Measurements from ENCODE around the gene LBR. TPM values are rescaled to one million over a fixed set of nuclear protein-coding genes. Genes with fewer than 3 reads are reported as not detected.

Gene LBR
- total RNA-seq, 2 experiments from 2014 or later = 239 to 296 TPM

DNA sequence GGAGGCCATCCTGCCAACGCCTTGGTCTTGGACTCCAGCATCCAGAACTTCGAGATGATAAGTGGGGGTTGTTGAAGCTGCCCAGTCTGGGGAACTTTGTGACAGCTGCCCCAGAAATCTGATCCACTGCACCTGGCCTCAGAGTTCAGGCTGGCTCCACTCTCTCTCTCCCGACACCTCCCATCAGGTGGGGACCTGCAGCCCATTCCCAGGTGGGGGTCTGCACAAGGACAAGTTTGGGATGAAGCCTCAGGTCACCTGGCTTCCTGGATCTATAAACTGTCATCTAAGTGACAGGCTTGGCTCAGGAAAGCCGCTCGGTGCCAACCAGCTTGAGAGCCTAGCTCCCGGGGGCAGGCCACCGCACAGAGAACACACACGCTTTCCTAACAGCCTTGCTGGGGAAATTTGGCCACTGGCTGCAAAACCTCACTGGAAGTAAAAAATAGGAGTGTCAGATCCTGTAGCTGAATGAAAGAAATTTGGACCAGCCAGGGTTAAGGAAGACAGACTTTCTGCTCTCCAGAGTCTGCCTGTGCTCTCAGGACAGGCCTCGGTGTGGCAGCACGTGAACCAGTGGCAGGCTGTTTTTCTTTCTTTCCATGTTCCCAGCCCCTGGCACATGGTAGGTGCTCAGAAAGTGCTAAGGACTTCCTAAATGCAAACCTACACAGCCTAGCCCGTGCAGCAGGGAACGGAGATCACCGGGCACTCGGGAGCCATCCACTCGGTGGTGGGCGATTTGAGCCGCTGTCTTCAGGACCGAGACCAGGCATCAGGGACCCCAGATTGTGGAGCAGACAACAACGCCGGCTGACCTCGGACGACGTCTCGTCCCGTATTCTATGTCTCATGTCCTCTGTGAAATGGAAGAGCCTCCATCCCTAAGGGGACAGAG, 42.6 kb upstream of the LBR start:
- ChIA-PET CTCF (interaction anchor here (0.6 to 1.9 kb wide), 3 partner anchors 15 to 159 kb away, joined by 3 to 4 read pairs (median 3); no protein-coding TSS in a partner anchor), POLR2A (no interaction called here)
- Mint-ChIP-seq H3K36me3 (ENCODE audit: low read depth) (peaks cover 3% of the 10 kb centered on the region), H3K4me3 (no peak overlapping the region), H3K4me1 (peaks cover 60% of the 10 kb centered on the region), H3K27me3 (no peaks in the 10 kb centered on the region), H3K27ac (peak overlapping the region; percentile 36), H3K9me3 (peaks cover 3% of the 10 kb centered on the region)
- DNase-seq = no peak

DNA sequence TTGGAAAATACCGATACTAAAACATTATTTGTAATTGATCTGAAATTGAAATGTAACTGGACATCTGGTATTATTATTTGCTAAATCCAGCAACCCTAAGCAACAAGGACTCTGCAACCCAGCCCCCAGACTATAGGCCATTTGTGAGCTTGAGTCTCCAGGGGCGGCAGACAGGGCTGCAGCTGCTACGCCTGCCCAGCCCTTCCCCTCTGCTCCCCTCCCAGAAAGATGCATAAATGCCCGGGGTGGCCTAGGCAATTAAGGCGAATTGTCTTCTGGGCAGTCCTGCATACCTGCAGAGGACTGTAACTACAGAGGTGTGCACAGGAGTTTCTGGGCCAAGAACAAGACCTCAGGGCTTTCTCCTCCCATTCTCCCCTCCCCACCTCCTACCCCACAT, 41.2 kb upstream of the LBR start:
- peak overlapping the region; percentile 89 for H3K4me3 Mint-ChIP-seq
- ChIA-PET CTCF (interaction anchor here (0.6 to 3.4 kb wide), 6 partner anchors 9 to 1614 kb away, joined by 3 to 14 read pairs (median 4); no protein-coding TSS in a partner anchor), POLR2A (interaction anchor here (2.1 kb wide), 1 partner anchor 308 kb away, joined by 6 read pairs; the partner anchor contains the start of gene SRP9)
- peaks cover 3% of the 10 kb centered on the region for H3K9me3 Mint-ChIP-seq
- peaks cover 3% of the 10 kb centered on the region for H3K36me3 Mint-ChIP-seq (ENCODE audit: low read depth)
- peak overlapping the region; percentile 99 for H3K27ac Mint-ChIP-seq
- H3K4me1 Mint-ChIP-seq = peaks cover 62% of the 10 kb centered on the region
- DNase-seq = no peak
- H3K27me3 Mint-ChIP-seq = no peaks in the 10 kb centered on the region

DNA sequence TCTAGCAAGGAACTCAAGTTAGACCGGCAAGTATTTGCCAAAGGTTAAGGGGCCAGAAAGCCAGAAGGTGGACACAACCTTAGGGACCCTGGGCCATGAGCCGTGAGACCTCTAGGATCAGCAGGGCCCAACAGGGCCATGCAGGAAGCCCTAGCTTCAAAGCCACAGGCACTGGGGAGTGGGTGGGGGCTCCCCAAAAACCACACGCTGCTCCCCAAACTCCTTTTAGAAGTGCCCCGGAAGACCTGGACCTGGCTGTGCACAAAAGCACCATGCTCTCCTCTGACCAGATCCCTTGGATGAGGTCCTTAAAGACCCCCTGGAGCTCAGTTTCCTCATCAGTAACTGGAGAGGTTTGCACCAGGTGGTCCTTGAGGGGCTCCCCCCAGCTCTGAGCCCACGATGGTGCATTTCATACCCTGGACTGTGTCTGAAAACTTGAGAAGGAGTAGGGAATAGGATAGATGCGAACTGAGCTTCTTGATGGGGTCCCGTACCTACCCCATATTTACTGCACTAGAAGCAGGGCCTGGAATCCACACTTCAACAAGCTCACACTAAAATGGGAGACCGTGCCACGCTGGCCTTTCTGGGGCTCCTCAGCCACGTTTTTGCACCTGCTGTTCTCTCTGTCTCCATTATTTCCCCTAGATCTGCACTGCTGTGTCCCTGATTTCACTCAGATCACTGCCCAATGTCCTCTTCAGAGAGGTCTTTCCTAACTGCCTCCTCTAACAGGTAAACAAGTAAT, 40.6 kb upstream of the LBR start:
- peak; percentile 41 for DNase-seq
- peak overlapping the region; percentile 99 for H3K27ac Mint-ChIP-seq
- peaks cover 65% of the 10 kb centered on the region for H3K4me1 Mint-ChIP-seq
- H3K27me3 Mint-ChIP-seq = no peaks in the 10 kb centered on the region
- H3K36me3 Mint-ChIP-seq (ENCODE audit: low read depth) = peaks cover 3% of the 10 kb centered on the region
- H3K9me3 Mint-ChIP-seq = peaks cover 2% of the 10 kb centered on the region
- H3K4me3 Mint-ChIP-seq = peak overlapping the region; percentile 89
- POLR2A ChIA-PET = interaction anchor here (0.6 to 2.1 kb wide), 7 partner anchors 14 to 1271 kb away, joined by 3 to 9 read pairs (median 4); partner anchors contain the start of genes H3-3A, LBR and SRP9
- CTCF ChIA-PET = interaction anchor here (0.6 to 3.4 kb wide), 11 partner anchors 10 to 1613 kb away, joined by 3 to 14 read pairs (median 3); partner anchors contain the start of genes LBR and SRP9

DNA sequence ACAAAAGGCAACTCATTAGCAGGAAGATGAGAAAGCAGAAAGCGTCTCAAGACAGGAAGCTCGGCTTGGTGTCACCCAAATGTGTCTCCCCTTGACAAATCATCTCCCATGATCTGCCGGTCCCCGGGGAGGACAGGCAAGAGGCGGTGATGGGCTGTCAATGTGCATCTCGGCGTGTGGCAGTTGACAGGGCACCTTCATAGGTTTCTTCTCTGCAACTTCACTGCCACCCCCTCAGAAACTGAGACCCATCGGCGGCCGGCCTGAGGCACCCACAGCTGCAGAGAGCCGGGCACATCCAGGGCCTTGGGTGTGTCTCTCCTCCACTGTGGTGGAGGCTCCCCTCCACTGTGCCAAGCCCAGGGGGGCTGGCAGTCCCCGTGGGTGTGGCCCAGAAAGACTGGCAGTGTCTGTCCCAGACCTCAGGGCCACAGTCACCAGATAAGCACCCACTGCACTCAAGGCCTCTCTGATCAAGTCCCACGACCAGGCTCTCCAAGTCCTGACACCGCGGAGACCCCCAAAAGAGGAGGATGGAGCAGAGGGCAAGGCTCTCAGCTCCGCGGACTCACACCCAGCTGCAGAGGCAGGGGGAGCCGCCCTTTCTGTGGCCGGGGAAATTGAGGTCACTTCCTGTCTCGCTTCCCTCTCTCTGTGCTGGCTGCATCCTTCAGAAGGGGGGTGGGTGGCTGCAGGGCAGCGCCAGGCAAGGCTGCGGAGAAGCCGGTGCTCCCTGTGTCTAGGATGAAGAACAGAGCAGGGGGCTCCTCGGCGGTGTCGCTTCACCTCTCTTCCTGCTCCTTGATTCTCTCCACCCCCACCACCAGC, 39.6 kb upstream of the LBR start:
- H3K4me1 Mint-ChIP-seq = peaks cover 68% of the 10 kb centered on the region

DNA sequence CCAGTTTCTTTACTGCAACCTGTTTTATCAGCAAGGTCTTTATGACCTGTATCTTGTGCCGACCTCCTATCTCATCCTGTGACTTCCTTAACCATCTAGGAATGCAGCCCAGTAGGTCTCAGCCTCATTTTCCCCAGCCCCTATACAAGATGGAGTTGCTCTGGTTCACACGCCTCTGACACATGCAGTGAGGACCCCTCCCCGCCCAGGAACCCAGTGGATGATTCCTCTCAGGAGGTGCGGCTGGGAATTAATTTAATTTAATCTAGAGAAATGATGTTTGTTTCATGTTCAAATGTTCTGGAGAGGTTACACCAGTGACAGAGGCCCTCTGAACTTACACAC, 39.0 kb upstream of the LBR start:
- POLR2A ChIA-PET = interaction anchor here (1.0 to 1.4 kb wide), 2 partner anchors 43 to 457 kb away, joined by 3 to 4 read pairs; partner anchors contain the start of gene PYCR2
- Mint-ChIP-seq H3K9me3 (no peaks in the 10 kb centered on the region), H3K27me3 (no peaks in the 10 kb centered on the region), H3K36me3 (ENCODE audit: low read depth) (peaks cover 3% of the 10 kb centered on the region), H3K4me1 (peaks cover 70% of the 10 kb centered on the region), H3K27ac (peak overlapping the region; percentile 99), H3K4me3 (peak overlapping the region; percentile 89)
- DNase-seq = no peak
- CTCF ChIA-PET = interaction anchor here (0.6 to 3.4 kb wide), 8 partner anchors 12 to 521 kb away, joined by 3 to 14 read pairs (median 4); partner anchors contain the start of gene SRP9

More for the DNA sequence above, 39.6 kb upstream of the LBR start:
- DNase-seq = peak; percentile 92
- Mint-ChIP-seq H3K4me3 (peak overlapping the region; percentile 89), H3K27me3 (no peaks in the 10 kb centered on the region), H3K36me3 (ENCODE audit: low read depth) (peaks cover 3% of the 10 kb centered on the region), H3K9me3 (no peaks in the 10 kb centered on the region), H3K27ac (peak overlapping the region; percentile 99)
- POLR2A ChIA-PET = interaction anchor here (0.6 to 2.1 kb wide), 9 partner anchors 13 to 1272 kb away, joined by 3 to 9 read pairs (median 4); partner anchors contain the start of genes H3-3A, LBR, PYCR2 and SRP9
- CTCF ChIA-PET = interaction anchor here (0.6 to 3.4 kb wide), 11 partner anchors 11 to 520 kb away, joined by 3 to 14 read pairs (median 3); partner anchors contain the start of genes LBR and SRP9

DNA sequence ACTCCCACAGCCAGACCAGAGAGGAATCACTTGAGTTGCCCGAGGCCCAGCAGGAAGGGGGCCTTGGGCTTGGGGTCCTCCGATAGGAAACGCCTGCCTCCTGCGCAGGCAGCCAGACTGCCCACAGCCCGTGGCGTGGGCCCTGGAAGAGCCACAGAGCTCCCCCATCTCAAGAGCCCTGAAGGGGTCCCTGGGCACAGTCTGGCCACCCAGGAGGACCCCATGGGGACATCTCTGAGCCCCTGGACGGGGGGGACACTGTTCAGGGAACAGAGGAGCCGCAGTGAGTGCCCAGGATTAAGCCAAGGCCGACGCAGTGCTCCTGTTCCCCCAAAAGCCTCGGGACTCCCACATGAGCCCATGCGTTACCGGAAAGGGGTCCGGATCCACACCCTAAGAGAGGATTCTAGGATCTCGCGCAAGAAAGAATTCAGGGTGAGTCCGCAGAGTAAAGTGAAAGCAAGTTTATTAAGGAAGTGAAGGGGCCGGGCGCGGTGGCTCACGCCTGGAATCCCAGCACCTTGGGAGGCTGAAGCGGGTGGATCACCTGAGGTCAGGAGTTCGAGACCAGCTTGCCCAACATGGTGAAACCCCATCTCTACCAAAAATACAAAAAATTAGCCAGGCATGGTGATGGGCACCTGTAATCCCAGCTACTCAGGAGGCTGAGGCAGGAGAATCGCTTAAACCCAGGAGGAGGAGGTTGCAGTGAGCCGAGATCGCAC, 38.1 kb upstream of the LBR start:
- DNase-seq = no peak
- Mint-ChIP-seq H3K27me3 (no peaks in the 10 kb centered on the region), H3K36me3 (ENCODE audit: low read depth) (peaks cover 3% of the 10 kb centered on the region), H3K4me3 (no peak overlapping the region), H3K27ac (peak overlapping the region; percentile 99), H3K9me3 (no peaks in the 10 kb centered on the region), H3K4me1 (peaks cover 76% of the 10 kb centered on the region)
- ChIA-PET POLR2A (no interaction called here), CTCF (interaction anchor here (1.7 to 2.4 kb wide), 3 partner anchors 8 to 22 kb away, joined by 4 to 7 read pairs (median 6); no protein-coding TSS in a partner anchor)

DNA sequence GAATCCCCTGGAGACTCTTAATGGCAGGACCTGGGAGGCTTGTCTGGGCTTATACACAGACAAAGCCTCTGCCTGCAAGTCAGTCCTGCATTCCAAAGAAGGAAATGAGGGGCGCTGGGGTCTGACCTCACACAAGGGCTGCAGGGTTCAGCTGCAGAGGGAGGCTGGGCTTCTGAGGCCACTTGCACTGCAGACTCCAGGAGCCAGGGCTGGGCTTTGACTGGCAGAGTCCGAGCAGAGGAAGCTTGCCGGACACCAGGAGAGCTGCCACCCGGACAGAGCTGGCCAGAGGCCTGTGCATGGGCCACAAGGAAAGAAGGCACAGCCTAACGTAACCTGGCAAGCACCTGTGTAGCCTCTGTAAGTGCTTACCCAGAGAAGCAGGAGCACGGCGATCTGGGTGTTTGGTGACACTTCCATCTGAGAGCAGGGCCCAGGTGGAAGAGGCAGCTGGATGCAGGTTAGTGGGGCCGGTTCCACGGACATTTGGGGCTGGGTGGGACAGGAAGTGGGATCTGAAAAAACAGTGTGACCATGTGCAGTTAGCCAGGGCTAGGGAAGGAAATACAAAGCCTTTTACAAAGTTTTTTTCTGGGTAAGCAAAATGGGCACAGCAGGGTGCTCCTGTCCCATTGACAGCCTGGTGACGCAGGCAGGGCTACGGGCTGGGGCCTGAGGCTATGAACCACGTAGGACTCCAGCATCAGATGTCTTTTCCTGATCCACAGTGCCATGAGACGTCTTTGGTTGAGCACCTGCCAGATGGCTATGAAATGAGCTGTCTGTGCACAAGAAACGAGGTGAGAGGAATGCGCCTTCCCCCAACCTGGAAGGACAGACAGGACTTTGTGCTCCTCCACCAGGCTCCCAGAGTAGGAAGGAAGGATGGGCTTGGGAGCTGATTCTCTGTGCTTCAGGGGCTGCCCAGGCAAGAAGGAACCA, 37.3 kb upstream of the LBR start:
- peaks cover 3% of the 10 kb centered on the region for H3K36me3 Mint-ChIP-seq (ENCODE audit: low read depth)
- ChIA-PET POLR2A (no interaction called here), CTCF (interaction anchor here (1.1 to 2.4 kb wide), 4 partner anchors 9 to 21 kb away, joined by 3 to 7 read pairs (median 5); no protein-coding TSS in a partner anchor)
- H3K4me3 Mint-ChIP-seq = peak overlapping the region; percentile 19
- peaks cover 79% of the 10 kb centered on the region for H3K4me1 Mint-ChIP-seq
- no peaks in the 10 kb centered on the region for H3K9me3 Mint-ChIP-seq
- no peaks in the 10 kb centered on the region for H3K27me3 Mint-ChIP-seq
- no peak for DNase-seq
- peak overlapping the region; percentile 84 for H3K27ac Mint-ChIP-seq

DNA sequence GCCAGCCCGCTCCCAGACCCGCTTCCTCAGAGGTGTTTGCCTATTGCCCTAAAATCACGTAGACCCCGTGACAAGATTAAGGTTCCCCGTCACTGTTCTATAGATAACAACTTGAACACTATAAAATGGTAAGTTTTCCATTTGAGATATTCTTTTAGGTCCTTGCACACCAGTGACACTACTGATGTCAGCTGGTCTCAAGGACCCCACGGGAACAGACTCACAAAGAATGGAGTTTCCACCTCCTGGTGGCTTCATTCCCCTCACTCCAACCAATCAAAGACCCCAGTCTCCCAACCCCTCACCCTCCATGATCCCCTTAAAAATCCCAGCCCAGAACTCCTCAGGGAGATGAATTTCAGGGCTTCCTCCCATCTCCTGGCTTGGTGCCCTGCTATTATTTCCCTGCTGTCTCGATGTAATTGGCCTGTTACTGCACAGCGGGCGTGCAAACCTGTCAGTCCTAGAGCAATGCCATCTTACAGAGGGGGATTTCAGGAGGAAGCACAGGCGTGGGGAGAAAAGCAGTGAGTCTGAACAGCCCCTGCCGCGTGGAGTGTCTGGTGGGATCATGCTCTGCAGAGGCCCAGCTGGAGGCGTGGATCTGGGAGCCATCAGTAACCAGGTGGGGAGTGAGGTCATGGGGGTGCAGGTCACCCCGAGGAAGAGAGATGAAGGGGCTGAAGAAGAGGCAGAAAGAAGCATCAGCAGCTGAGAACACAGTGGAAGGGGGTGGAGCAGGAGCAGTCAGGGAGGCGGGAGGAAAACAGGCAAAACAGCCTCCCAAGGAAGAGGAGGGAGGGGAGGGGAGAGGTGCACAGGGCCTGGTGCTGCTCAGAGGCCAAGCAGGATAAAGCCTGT, 35.1 kb upstream of the LBR start:
- CTCF ChIA-PET = interaction anchor here (1.0 to 3.7 kb wide), 4 partner anchors 12 to 17 kb away, joined by 3 to 18 read pairs (median 10); no protein-coding TSS in a partner anchor
- no peaks in the 10 kb centered on the region for H3K9me3 Mint-ChIP-seq
- no peaks in the 10 kb centered on the region for H3K27me3 Mint-ChIP-seq
- POLR2A ChIA-PET = no interaction called here
- peaks cover 3% of the 10 kb centered on the region for H3K36me3 Mint-ChIP-seq (ENCODE audit: low read depth)
- peak overlapping the region; percentile 76 for H3K27ac Mint-ChIP-seq
- no peak for DNase-seq
- peaks cover 76% of the 10 kb centered on the region for H3K4me1 Mint-ChIP-seq
- no peak overlapping the region for H3K4me3 Mint-ChIP-seq

DNA sequence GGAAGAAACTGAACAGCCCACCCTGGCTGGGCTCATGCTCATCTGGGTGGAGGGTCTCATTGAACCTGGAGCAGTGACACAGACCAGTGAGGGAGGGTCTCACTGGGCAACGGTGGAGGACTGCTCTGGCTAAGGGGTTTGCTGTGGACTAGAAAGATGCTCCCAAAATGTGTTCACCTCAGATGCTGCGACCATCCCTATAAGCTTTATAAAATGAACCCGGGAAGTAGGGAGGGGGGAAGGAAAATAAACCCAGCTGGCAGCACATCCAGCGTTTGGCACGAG, 34.5 kb upstream of the LBR start:
- Mint-ChIP-seq H3K4me3 (no peak overlapping the region), H3K4me1 (peaks cover 76% of the 10 kb centered on the region), H3K27ac (peak overlapping the region; percentile 76), H3K27me3 (no peaks in the 10 kb centered on the region), H3K9me3 (no peaks in the 10 kb centered on the region), H3K36me3 (ENCODE audit: low read depth) (peaks cover 3% of the 10 kb centered on the region)
- CTCF ChIA-PET = interaction anchor here (0.6 to 3.7 kb wide), 4 partner anchors 12 to 815 kb away, joined by 4 to 18 read pairs (median 10); no protein-coding TSS in a partner anchor
- no peak for DNase-seq
- POLR2A ChIA-PET = no interaction called here

All from activated CD4-positive, alpha-beta T cell treated with anti-CD3 and anti-CD28 coated beads, Interleukin-2, amount 10 ng/mL, durations not matched to agents 7 days and 5 days (primary cell).